Measurements from ENCODE around the gene NNMT.

NNMT gene

DNA sequence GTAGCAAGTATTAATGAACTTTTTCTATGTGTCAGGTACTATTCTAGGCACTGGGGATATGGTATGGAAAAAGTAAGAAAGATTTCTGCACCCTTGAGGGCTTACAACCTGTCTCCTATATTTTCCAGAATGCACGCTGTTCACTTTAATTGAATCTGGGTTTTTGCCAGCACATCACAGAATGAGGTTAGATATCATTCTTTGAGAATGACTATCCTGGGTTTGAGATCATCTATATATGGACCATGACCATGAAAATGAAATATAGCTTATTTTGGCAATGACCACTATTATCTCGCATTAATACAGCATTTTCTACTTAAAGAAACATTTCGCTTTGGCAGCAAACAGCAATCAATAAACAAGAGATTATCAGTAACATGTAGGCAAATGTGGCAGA is 57.2 kb downstream of the NNMT start:
- DNase-seq, result no peak

DNA sequence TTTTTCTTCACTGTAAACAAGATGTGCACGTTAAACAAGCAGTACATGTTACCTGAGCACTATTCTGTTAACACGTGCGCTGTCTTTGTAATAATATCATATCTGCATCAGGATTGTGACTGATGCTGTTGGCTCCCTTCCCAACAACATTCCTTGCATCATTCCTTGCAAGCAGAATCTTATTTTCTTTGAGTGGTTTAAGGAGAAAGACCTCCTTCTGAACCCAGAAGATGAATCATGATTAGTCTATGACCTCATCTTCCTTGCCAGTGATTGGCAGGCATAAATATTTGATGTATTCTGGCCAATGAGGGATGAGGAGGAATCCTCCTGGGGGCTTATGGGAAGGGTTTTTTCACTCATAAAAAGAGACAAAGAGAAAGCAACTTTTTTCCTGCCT is 57.9 kb downstream of the NNMT start:
- no peak for DNase-seq

DNA sequence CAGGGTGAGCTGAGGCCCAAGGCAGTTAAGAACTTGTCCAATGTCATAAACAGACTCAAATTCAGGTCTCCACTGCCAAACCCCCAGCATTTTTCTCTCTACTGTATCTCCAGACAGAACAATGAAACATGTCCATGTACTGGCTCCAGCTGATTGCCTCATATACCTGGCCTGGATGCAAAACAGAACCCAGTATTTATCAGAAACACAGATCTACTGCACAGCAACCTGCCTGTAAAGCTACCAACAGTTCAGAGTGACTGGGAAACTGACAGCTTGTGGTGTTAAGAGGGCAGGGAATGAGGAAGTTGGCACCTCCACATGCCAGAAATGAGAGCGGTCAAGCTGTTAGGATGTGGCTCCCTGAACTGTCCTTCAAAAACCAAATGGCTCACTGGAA is 62.5 kb downstream of the NNMT start:
- DNase-seq, result no peak

DNA sequence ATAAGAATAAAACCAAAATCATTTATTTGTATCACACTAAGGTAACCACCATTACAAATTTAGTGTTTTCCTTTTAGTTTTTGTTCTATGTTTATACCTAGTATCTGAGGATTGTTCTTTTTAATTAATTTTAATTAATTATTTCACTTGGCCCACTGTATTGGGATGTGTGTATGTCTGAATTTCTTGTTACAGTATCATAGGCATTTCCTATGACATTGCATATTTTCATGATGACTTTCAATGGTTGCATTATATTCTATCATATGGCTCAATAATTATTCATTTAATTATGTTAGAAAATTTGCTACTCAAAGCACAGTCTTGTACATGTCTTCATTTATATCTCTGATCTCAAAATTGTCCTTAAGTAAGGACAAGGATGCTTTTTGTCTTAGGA is 63.1 kb downstream of the NNMT start:
- no peak for DNase-seq

DNA sequence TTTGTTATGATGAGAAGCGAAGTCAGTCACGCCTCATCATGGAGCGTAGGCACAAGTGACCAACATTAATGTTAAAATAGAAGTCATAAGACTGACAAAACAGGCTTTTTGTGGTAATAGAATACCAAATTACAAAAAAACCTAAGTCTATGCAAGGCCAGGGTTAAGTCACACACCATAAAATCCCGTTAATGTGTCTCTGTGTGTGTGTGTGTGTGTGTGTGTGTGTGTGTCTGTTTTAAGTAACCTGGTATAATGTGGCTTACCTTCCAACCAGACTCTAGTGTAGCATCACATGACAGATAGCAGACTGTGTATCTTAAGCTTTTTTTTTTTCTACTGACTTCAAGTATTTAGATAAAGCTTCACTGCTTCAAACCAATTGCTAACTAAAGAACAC is 66.1 kb downstream of the NNMT start:
- no peak for DNase-seq

DNA sequence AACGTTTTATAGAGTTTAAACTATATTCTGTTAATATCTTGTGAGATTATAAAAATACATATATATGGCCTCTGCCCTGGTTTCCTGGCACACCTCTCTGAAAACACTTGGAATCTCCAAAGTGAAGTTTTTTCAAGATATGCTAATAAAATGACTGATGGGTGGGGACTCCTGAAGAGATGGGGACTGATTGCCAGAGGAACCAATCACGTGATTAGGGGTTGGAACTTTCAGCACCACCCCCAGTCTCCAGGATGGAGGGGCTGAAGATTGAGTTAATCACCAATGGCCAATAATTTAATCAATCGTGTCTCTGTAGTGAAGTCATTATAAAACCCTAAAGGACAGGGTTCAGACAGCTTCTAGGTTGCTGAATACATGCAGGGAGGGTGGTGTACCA is 66.8 kb downstream of the NNMT start:
- DNase-seq, result no peak

Data from NCI-H1694 treated with DMSO at 0.1 percent for 48 hours (cell line).